CD4-positive, alpha-beta T cell (primary cell): Measurements from ENCODE around the gene JARID2. TPM values are rescaled to one million over a fixed set of nuclear protein-coding genes. Genes with fewer than 3 reads are reported as not detected.

Experiments
- ATAC-seq: fragments of 200-7000 bp; cut with Tn5 transposase; one replicate; pipeline ENCODE4 v1.10.0; 2022; ENCODE audit warnings: mild to moderate bottlenecking; ENCODE audit not compliant: poor library complexity
- CTCF ChIA-PET: fragments of 350-600 bp; sonication (Branson Sonifier 250); formaldehyde crosslinking; loops from one replicate; lab custom pipeline; 2021; ENCODE audit warnings: antibody characterized with exemption, inconsistent platforms; lab: Charles Lee
- POLR2A ChIA-PET: fragments of 350-600 bp; sonication (Branson Sonifier 250); formaldehyde crosslinking; loops from one replicate; lab custom pipeline; 2021; ENCODE audit warnings: antibody characterized with exemption, inconsistent platforms; lab: Charles Lee
- DNase-seq, 14 experiments: peaks; one replicate each; pipeline ENCODE4 v3.0.0-alpha.2; 2013 to 2020; ENCODE audit warnings: mixed read lengths in 2 of 14
- H3K27ac ChIP-seq, 2 donors: one replicate each; pipeline versions ENCODE4 v1.5.1 to v1.7.0; 2013; ENCODE audit warnings: low read length in 2 of 2, low read depth in 1 of 2, mild to moderate bottlenecking in 1 of 2
- H3K27me3 ChIP-seq, 2 experiments: 1 replicate in 1 of 2; 2 replicates in 1 of 2; pipeline versions ENCODE4 v1.6.1 to v1.7.0; 2013; ENCODE audit warnings: low read length in 2 of 2, control low read depth in 1 of 2, mild to moderate bottlenecking in 1 of 2, moderate library complexity in 1 of 2; ENCODE audit not compliant: insufficient read depth in 2 of 2, control insufficient read depth in 1 of 2
- H3K36me3 ChIP-seq: one replicate; pipeline ENCODE4 v1.6.1; 2013; ENCODE audit warnings: low read length, control low read depth; ENCODE audit not compliant: insufficient read depth
- H3K4me1 ChIP-seq: one replicate; pipeline ENCODE4 v1.6.1; 2013; ENCODE audit warnings: low read length, control low read depth; ENCODE audit not compliant: insufficient read depth
- H3K4me3 ChIP-seq: one replicate; pipeline ENCODE4 v1.5.1; 2013; ENCODE audit warnings: mild to moderate bottlenecking, low read length, moderate library complexity
- H3K9me3 ChIP-seq, 2 experiments: 1 replicate in 1 of 2; 2 replicates in 1 of 2; pipeline versions ENCODE4 v1.6.1 to v1.7.0; 2013; ENCODE audit warnings: low read length in 2 of 2, mild to moderate bottlenecking in 2 of 2, control low read depth in 1 of 2, moderate library complexity in 1 of 2; ENCODE audit not compliant: control insufficient read depth in 1 of 2, insufficient read depth in 1 of 2
- H3K27ac Mint-ChIP-seq: one replicate; pipeline ENCODE4 v1.8.0; 2020; ENCODE audit warnings: mixed read lengths
- H3K27me3 Mint-ChIP-seq: one replicate; pipeline ENCODE4 v1.8.0; 2021; ENCODE audit warnings: mixed read lengths
- H3K36me3 Mint-ChIP-seq: one replicate; pipeline ENCODE4 v1.8.0; 2021; ENCODE audit warnings: low read depth, mixed read lengths
- H3K4me1 Mint-ChIP-seq: one replicate; pipeline ENCODE4 v1.8.0; 2021; ENCODE audit warnings: low read depth, mixed read lengths
- H3K4me3 Mint-ChIP-seq: one replicate; pipeline ENCODE4 v1.8.0; 2020; ENCODE audit warnings: mild to moderate bottlenecking, mixed read lengths
- H3K9me3 Mint-ChIP-seq: one replicate; pipeline ENCODE4 v1.8.0; 2020; ENCODE audit warnings: mixed read lengths
- intact Hi-C, 2 experiments: fragments of 100-400 bp; cut with DNase I in 1 of 2; cut with micrococcal nuclease in 1 of 2; formaldehyde crosslinking; loops; one replicate each; pipeline versions ENCODE4 v1.15.1 to v1.9.0; 2023 to 2025; cut with DNase I, micrococcal nuclease
- total RNA-seq, 174 experiments: library from RNA in 2 of 174; stranded (reverse) in 2 of 174; gene quantifications; one replicate each; pipeline ENCODE4 v1.2.3 and lab custom pipeline; 2021 to 2026
- TF ChIP-seq, protein P1 (sequence below): fragments of 200-600 bp; IDR thresholded peaks from one replicate; pipeline ENCODE4 v1.8.0; 2022; ENCODE audit warnings: antibody characterized with exemption, mild to moderate bottlenecking

JARID2 gene
- total RNA-seq, 2 experiments from 2014 or later = 32.0 to 33.0 TPM

DNA sequence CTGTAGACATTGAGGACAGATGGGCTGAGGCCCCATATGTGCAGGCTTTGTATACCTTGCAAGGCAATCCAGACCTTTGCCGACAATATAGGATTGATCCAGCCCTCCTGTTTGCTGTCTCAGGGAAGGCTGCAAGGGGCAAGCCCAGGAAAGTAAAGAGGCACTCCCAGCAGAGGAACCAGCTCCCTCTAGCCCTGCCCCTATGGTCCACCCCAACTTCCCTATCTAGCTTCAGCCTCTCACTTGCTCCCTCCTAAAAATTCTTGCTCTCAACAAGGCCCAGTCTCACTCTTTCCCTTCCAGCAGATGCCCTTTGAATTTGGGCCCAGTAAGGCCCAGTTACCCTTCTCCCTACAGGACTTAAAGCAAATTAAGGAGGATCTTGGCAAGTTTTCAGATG, 92.6 kb downstream of the JARID2 start:
- Histone ChIP-seq H3K9me3 (no peaks in the 10 kb centered on the region), H3K36me3 (no peaks in the 10 kb centered on the region), H3K4me3 (no peak overlapping the region), H3K27ac (no peak overlapping the region), H3K27me3 (no peaks in the 10 kb centered on the region), H3K4me1 (peaks cover 36% of the 10 kb centered on the region)
- TF ChIP-seq, protein P1, sequence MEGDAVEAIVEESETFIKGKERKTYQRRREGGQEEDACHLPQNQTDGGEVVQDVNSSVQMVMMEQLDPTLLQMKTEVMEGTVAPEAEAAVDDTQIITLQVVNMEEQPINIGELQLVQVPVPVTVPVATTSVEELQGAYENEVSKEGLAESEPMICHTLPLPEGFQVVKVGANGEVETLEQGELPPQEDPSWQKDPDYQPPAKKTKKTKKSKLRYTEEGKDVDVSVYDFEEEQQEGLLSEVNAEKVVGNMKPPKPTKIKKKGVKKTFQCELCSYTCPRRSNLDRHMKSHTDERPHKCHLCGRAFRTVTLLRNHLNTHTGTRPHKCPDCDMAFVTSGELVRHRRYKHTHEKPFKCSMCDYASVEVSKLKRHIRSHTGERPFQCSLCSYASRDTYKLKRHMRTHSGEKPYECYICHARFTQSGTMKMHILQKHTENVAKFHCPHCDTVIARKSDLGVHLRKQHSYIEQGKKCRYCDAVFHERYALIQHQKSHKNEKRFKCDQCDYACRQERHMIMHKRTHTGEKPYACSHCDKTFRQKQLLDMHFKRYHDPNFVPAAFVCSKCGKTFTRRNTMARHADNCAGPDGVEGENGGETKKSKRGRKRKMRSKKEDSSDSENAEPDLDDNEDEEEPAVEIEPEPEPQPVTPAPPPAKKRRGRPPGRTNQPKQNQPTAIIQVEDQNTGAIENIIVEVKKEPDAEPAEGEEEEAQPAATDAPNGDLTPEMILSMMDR = no peak
- CTCF ChIA-PET = no interaction called here
- no peak for DNase-seq
- POLR2A ChIA-PET = no interaction called here
- intact Hi-C loops = no loop called here
- peak overlapping the region; percentile 32 for H3K27ac Mint-ChIP-seq
- no peaks in the 10 kb centered on the region for H3K27me3 Mint-ChIP-seq
- no peaks in the 10 kb centered on the region for H3K9me3 Mint-ChIP-seq
- H3K4me1 Mint-ChIP-seq = peaks cover 87% of the 10 kb centered on the region
- ATAC-seq = no peak
- H3K4me3 Mint-ChIP-seq = no peak overlapping the region
- H3K36me3 Mint-ChIP-seq = no peaks in the 10 kb centered on the region

DNA sequence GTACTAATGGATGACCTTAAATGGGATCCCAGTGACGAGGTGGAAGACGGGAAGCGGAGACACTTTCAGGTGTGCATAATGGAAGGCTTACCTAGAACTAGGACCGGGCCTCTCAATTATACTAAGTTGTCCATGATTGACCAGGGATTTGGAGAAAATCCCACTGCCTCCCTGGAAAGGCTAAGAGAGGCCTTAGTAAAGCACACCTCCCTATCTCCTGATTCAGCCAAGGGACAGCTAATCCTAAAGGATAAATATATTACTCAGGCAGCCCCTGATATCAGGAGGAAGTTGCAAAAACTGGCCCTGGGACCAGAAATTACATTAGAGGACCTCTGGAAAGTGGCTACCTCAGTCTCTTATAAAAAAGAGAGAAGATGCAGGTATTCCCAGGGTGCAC, 93.2 kb downstream of the JARID2 start:
- no peak for DNase-seq
- H3K4me3 ChIP-seq = no peak overlapping the region
- H3K4me1 Mint-ChIP-seq = peaks cover 87% of the 10 kb centered on the region
- ChIA-PET CTCF (no interaction called here), POLR2A (no interaction called here)
- ATAC-seq = no peak
- no peak overlapping the region for H3K27ac ChIP-seq
- H3K4me1 ChIP-seq = peaks cover 39% of the 10 kb centered on the region
- TF ChIP-seq, protein P1 = no peak
- H3K36me3 Mint-ChIP-seq = no peaks in the 10 kb centered on the region
- no peaks in the 10 kb centered on the region for H3K9me3 Mint-ChIP-seq
- H3K27ac Mint-ChIP-seq = peak overlapping the region; percentile 32
- no peaks in the 10 kb centered on the region for H3K9me3 ChIP-seq
- H3K4me3 Mint-ChIP-seq = no peak overlapping the region
- no peaks in the 10 kb centered on the region for H3K36me3 ChIP-seq
- intact Hi-C loops = no loop called here
- no peaks in the 10 kb centered on the region for H3K27me3 Mint-ChIP-seq
- no peaks in the 10 kb centered on the region for H3K27me3 ChIP-seq

DNA sequence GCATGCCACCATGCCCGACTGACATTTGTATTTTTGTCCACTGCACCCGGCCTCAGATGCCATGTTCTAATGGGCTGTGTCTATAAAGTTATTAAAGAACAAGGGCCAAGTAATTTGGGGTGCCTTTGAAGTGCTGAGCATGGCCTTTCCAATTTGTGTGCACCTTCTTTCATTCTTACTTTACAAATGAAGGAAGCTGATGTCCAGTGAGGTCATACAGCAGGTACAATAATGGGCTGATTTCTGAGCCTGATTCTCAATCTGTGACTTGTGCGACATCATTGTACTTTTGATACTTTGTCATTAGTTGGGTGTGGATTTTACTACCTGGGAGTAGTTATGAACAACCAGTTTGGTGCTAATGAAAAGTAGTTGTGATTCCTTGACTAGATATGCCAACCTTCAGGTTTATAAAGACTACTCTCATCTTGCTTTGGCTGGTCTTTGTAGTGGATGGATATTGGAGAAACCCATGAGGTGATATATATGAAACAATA, 94.3 kb downstream of the JARID2 start:
- no peaks in the 10 kb centered on the region for H3K9me3 ChIP-seq
- Mint-ChIP-seq H3K27me3 (no peaks in the 10 kb centered on the region), H3K9me3 (no peaks in the 10 kb centered on the region), H3K36me3 (no peaks in the 10 kb centered on the region), H3K4me3 (peak overlapping the region; percentile 62), H3K27ac (peak overlapping the region; percentile 78), H3K4me1 (peaks cover 87% of the 10 kb centered on the region)
- peaks cover 39% of the 10 kb centered on the region for H3K4me1 ChIP-seq
- POLR2A ChIA-PET = no interaction called here
- DNase-seq (no peak), ATAC-seq (no peak)
- no peak overlapping the region for H3K27ac ChIP-seq
- H3K4me3 ChIP-seq = no peak overlapping the region
- H3K36me3 ChIP-seq = no peaks in the 10 kb centered on the region
- TF ChIP-seq, protein P1 = no peak
- intact Hi-C loops = loop anchor here in 1 of 2 experiments (5.0 kb wide), 1 partner anchor 93 kb away; the partner anchor contains the start of gene JARID2
- CTCF ChIA-PET = no interaction called here
- H3K27me3 ChIP-seq = no peaks in the 10 kb centered on the region
